PFSK-1 (cell line): ENCODE data around the gene STIM1.

ENCODE experiments used
- FOXP2 ChIP-seq: optimal IDR thresholded peaks from 2 replicates; pipeline ENCODE3; 2011; ENCODE audit warnings: borderline replicate concordance, control low read depth, inconsistent platforms; ENCODE audit not compliant: insufficient read depth; ENCODE audit errors: extremely low read length, extremely low read depth
- POLR2AphosphoS5 ChIP-seq: IDR thresholded peaks from 2 replicates; pipeline ENCODE4 v1.6.1; 2012; ENCODE audit warnings: low read depth, mild to moderate bottlenecking, control low read depth, low read length, moderate library complexity
- REST ChIP-seq, 2 experiments: IDR thresholded peaks; 2 replicates each; pipeline versions ENCODE4 v1.6.1 to v1.8.0; 2011 to 2012; ENCODE audit warnings: low read depth in 2 of 2, low read length in 2 of 2, control low read depth in 1 of 2, inconsistent platforms in 1 of 2, mild to moderate bottlenecking in 1 of 2, moderate library complexity in 1 of 2; ENCODE audit not compliant: insufficient read depth in 1 of 2
- SIN3A ChIP-seq: IDR thresholded peaks from 2 replicates; pipeline ENCODE4 v1.6.1; 2012; ENCODE audit warnings: mild to moderate bottlenecking, low read length, moderate library complexity, borderline replicate concordance; ENCODE audit not compliant: insufficient read depth
- TAF1 ChIP-seq: IDR thresholded peaks from 2 replicates; pipeline ENCODE4 v1.6.1; 2012; ENCODE audit warnings: low read length, control low read depth, borderline replicate concordance; ENCODE audit not compliant: insufficient read depth

STIM1 gene

GRCh38 chr11:4041731-4042391, 186.4 kb downstream of the STIM1 start:
- no peak for TF ChIP-seq FOXP2
- TF ChIP-seq REST (IDR thresholded peaks at IDR 0.05; ENCODE audit: insufficient read depth in 1 of 2, low read depth in 2 of 2, low read length in 2 of 2): no peak
- TF ChIP-seq SIN3A: no peak
- TF ChIP-seq TAF1: no peak
- no peak for TF ChIP-seq POLR2AphosphoS5

DNA sequence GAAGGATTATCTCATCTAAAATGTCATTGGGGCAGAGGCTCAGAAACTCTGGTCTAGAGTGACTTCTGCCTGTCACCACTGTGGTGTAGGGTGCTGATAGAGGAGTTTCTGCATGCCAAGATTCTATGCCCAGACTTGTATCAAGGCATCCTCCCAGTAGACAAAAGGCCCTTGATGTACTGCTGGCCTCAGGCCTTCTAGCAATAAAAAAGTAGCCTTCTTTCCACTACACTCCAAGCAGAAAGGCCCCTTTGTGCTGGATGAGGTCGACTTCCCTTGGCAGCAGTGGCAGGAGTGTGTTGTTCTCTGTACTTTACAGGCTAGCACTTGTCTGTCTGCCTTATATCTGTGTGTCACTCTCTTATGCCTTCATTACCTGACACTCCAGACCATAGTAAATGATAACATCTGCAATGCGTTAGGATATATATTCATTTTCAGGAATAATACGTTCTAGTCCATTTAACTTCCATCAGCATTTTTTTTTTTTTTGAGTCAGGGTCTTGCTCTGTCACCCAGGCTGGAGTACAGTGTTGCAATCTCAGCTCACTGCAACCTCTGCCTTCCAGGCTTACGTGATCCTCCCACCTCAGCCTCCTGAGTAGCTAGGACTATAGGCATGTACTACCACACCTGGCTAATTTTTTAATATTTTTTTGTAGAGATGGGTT, 189.6 kb downstream of the STIM1 start:
- no peak for TF ChIP-seq POLR2AphosphoS5
- TF ChIP-seq TAF1: no peak
- no peak for TF ChIP-seq FOXP2
- TF ChIP-seq REST (IDR thresholded peaks at IDR 0.05; ENCODE audit: insufficient read depth in 1 of 2, low read depth in 2 of 2, low read length in 2 of 2): no peak
- TF ChIP-seq SIN3A: no peak

- TF ChIP-seq REST (IDR thresholded peaks at IDR 0.05; ENCODE audit: insufficient read depth in 1 of 2, low read depth in 2 of 2, low read length in 2 of 2) (no peak), TAF1 (no peak), FOXP2 (no peak), POLR2AphosphoS5 (no peak), SIN3A (no peak)
Measured at GRCh38 chr11:4048340-4048739, 192.9 kb downstream of the STIM1 start.

GRCh38 chr11:4049006-4049405, 193.5 kb downstream of the STIM1 start:
- TF ChIP-seq SIN3A (no peak), FOXP2 (no peak), REST (IDR thresholded peaks at IDR 0.05; ENCODE audit: insufficient read depth in 1 of 2, low read depth in 2 of 2, low read length in 2 of 2) (no peak), POLR2AphosphoS5 (no peak), TAF1 (no peak)
